ENCODE measurements around the gene GANC.

The GANC gene

GRCh38 chr15:42348083-42348482, 75.1 kb downstream of the GANC start:
- no peak for DNase-seq (ENCODE audit: low read depth)

DNA sequence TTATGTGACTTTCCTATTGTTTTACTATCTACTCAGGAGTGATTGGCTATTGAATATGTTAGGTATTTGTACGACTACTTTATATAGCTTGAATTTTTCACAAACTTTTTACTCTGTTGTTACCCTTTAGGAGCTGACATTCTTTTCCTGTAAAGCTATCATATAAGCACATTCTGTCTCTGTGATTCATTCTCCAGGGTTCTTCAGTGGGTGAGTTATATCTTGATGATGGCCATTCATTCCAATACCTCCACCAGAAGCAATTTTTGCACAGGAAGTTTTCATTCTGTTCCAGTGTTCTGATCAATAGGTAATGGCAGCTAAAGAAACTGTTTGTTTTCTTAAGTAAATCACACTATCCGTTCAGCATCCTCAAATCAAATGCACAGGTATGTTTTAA, 76.2 kb downstream of the GANC start:
- no peak for DNase-seq (ENCODE audit: low read depth)

DNA sequence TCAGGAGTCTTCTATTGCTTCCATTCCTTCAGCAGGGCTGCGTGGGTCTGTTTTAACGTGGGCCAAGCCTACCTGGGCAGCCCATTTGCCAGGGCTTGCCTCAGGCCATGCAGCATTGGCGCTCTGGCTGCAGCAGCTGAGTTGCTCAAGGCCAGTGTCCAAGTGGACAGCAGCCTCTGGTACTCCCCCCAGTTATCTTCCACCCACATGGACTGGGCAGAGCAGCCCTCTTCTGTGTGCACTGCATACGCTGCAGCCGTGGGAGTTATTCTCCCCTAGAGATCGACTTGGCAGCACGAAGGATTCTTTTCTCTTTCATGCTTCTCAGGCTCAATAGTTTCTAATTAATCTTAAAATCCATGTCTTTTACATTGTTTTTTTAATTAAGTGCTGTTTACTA, 79.4 kb downstream of the GANC start:
- DNase-seq (ENCODE audit: low read depth), result no peak

DNA sequence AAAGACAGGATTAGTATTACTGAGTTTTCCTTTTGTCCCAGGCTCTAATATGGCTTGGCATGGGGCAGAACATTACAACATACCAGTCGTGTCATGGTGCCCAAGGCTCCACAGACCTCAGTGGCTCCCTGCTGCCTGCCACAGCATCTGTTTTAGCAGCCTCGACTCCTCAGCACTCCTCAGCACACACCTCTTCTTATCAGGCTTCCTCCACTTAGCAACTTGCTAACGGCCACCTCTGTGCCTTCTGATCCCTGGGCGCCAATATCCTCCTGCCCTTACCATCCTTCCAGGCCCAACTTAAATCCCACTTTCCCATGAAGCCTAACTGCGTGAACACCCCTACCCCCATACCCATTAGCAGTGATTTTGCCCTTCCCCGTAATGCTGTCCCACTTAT, 80.1 kb downstream of the GANC start:
- DNase-seq (ENCODE audit: low read depth), result no peak

GRCh38 chr15:42354824-42355223, 81.8 kb downstream of the GANC start:
- no peak for DNase-seq (ENCODE audit: low read depth)

DNA sequence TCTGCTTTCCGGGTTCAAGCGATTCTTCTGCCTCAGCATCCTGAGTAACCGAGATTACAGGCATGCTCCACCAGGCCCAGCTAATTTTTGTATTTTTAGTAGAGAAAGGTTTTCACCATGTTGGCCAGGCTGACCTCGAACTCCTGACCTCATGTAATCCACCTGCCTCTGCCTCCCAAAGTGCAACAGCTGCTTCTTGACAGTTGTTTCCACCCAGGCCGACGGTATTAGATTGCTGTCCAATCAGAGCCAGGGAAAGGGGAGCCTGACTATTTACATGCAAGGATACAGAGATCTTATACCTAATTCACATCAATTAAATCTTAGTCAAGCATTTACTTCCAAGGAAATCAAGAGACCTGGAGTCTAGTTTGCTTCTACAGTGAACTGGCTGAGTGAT, 82.3 kb downstream of the GANC start:
- DNase-seq (ENCODE audit: low read depth), result no peak

DNA sequence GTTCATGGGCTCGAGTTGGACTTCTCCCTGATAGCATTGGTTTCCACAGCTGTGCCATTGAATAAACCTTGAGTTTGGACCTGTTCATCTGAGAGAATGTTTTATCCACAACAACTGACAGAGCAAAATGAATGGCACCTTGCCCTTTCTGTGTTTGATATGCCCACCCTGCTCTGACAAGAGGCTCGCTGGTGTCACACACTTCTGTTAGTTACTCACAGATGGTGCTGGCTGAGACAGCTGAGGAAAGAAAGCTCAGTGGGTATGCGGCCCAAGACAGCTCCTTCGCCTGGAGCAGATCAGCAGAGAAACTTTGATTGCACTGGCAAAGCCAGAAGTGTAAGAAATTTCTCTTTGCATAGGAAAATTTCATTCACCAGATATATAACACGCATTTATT, 83.8 kb downstream of the GANC start:
- DNase-seq (ENCODE audit: low read depth), result no peak

DNA sequence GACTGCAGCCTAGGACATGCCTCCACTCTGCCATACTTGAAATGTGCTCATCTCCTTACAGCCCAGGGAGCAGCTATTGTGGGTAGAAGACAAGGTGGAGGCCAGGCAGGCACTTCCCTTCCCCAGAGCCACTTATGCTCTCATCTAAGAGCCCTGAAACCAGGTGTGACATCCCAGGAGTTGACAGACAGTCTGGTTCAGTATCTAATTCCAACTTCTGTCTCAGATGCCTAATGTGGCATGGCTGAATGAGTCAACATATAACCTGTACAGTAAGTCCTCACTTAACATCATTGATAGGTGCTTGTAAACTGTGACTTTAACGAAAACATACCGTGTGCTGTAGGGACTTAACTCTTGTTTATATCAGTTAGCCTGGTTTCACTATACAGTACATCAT, 85.1 kb downstream of the GANC start:
- DNase-seq (ENCODE audit: low read depth), result no peak

- DNase-seq (ENCODE audit: low read depth), result no peak
Measured at GRCh38 chr15:42359249-42359648, 86.2 kb downstream of the GANC start, which contains the start of gene CAPN3. CAPN3 (plus strand) TSS chr15:42359501; CDS start chr15:42359806, 305 bp downstream.

GRCh38 chr15:42359985-42360384, 87.0 kb downstream of the GANC start:
- DNase-seq (ENCODE audit: low read depth), result no peak

DNA sequence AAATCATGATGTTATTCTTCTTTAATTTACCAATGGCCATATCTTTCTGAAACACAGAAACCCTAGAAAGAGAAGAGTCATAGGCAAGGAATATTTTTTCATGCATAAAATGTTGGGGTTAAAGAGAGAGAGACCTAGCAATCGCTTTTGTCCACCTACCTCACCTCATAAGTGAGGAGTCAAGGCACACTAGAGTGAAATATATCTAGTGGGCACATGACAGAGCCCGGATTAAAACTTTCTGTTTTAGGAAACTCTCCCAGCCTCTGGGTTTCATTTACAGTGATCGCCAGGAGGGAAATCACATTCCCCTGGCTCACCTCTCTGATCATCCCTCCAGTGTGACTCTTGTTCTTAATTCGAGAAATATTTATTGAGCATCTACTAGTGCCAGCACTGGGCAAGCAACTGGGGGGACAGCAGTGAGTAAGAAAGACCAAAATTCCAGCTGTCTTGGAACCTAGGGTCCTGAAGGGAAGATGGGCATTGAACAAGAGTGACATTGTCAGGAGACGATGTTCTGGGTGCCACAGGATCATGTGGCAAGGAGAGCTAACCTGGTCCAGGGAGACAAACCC, 87.6 kb downstream of the GANC start:
- no peak for DNase-seq (ENCODE audit: low read depth)

- DNase-seq (ENCODE audit: low read depth), result no peak
Measured at GRCh38 chr15:42363487-42363886, 90.5 kb downstream of the GANC start.

GRCh38 chr15:42363942-42364341, 90.9 kb downstream of the GANC start:
- DNase-seq (ENCODE audit: low read depth), result no peak

GRCh38 chr15:42364529-42364928, 91.5 kb downstream of the GANC start:
- no peak for DNase-seq (ENCODE audit: low read depth)

DNA sequence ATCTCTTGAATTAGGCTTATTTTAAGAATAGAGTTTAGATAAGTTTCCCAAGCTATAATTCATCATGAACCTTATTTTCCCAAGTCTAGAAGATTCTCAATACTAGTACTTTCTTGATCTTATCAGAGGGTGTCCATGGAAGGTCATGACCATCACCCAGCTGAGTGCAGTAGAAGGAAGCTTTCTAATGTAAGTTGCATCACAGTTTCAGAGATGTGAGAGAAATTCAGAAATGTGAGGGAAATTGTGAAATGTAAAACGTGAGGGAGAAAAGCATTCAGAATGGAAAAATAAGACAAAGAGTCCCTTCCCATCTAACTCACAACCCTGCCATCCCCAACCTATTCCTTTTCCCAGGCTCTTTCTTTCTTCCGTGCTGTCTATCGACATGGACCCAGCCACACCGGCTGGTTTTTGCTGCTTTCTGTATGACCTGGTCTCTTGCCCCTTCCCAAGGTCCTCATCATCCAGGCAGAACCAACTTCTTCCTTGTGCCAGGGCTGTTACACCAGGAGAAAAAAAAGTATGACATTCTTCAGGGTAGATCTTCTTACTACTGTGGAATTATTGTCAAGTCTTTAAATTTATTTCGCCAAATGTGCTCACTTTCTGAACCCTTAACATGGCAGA, 93.0 kb downstream of the GANC start:
- DNase-seq (ENCODE audit: low read depth), result no peak

DNA sequence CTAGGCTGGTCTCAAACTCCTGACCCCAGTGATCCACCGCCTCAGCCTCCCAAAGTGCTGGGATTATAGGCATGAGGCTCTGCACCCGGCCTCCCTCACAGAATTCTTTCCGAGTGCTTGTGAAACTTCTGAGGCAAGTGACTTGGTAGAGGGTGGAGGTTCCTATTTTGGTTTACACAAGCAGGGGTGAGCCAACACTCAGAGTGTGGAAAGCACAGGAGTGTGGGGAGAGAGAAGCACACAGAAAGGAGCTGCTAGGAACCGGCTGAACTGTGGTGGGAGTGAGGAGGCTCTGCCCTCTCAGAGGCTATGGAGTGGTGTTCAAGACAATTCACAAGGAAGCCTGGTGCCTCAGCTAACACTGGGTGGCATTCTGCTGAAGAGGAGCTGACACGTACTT, 94.0 kb downstream of the GANC start:
- DNase-seq (ENCODE audit: low read depth), result no peak

GRCh38 chr15:42368096-42368495, 95.1 kb downstream of the GANC start:
- DNase-seq (ENCODE audit: low read depth), result no peak

DNA sequence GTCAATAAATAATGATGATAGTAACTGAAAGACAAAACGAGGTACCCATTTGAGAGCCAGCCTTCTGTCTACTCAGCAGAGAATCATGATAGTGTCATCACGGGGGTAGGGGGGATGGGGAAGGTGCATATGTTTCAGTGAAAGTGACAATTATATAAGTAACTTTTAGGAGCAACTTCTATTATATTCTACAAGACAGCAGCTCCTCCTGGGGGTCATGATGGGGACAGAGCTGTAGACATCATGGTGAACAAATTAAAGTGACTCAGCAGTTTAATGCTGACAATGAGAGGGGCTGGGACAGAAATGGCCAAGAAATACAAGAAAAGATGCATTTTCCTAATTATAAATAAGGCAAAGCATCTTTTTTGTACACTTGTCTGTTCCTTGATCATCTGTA, 98.1 kb downstream of the GANC start:
- no peak for DNase-seq (ENCODE audit: low read depth)

DNA sequence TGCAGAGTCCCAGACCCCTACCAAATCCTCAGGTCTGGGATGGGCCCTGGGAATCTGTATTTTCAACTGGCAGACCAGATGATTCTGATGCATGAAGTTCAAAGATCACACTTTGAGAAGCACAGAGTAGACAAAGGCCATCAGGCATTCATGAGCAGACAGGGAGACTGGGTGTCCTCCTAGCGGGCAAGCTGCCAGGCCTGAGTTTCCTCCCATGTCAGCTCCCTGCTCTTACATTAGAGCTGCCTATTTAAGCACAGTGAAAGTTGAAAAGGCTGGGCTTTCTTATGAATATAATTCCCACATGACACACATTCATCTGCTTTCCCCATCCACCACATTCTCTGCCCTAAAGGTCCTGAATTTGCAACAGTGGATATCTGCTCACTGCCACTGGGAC, 100.3 kb downstream of the GANC start:
- DNase-seq (ENCODE audit: low read depth), result no peak

DNA sequence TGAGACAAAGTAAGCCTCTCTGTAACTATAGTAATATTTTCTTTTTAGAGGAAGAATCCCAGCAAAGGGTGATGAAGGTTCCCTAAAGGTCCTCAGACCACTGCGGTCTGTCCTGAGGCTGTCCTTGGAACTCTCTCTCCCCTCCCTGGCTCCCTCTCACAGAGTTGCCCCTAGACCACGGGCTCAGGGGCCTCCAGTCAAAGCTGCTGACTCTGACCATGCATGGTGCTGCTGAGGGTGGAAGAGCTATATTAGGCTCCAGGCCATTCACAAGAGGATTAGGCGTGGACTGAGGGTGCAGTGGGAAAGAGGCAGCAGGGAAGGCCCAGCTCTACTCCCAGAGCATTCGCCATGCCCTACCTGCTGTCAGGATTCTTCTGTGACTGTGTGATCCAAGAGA, 100.9 kb downstream of the GANC start:
- no peak for DNase-seq (ENCODE audit: low read depth)

DNA sequence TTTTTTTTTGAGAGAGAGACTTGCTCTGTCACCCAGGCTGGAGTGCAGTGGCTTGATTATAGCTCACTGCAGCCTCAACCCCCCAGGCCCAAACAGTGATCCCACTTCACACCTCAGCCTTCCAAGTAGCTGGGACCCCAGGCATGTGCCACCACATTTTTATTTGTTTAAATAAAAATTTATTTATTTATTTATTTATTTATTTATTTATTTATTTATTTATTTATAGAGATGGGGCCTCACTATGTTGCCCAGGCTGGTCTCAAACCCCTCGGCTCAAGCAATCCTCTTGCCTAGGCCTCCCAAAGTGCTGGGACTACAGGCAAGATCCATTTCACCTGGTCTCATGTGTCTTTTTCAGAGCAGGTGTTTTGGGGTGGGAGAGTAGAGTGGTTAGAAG, 101.8 kb downstream of the GANC start:
- DNase-seq (ENCODE audit: low read depth), result no peak

GRCh38 chr15:42375252-42375651, 102.3 kb downstream of the GANC start:
- no peak for DNase-seq (ENCODE audit: low read depth)

DNA sequence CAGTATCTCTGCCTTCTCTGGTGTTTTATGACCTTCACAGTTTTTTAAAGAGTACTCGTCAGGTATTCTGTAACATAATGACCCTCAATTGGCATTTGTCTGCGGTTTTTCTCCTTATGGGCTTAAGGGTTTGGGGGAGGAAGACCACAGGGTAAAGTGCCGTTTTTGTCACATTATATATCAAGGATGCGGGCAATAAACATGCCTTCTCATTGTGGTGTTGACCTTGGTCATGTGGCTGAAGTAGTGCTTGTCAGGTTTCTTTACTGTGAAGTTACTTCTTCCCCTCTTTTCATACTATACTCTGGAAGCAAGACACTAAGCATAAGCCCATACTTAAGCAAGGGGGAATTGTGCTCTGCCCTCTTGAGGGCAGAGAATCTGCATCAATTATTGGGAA, 102.9 kb downstream of the GANC start:
- DNase-seq (ENCODE audit: low read depth), result no peak

GRCh38 chr15:42378011-42378410, 105.0 kb downstream of the GANC start:
- no peak for DNase-seq (ENCODE audit: low read depth)
